H1 (cell line): ENCODE measurements around the gene SPATA21. TPM values are rescaled to one million over a fixed set of nuclear protein-coding genes. Genes with fewer than 3 reads are reported as not detected.

Experiments
- CTCF ChIA-PET: fragments of 300-600 bp; sonication (Branson Sonifier 250); formaldehyde crosslinking; loops from one replicate; lab custom pipeline; 2021; ENCODE audit not compliant: partially characterized antibody; lab: Charles Lee
- POLR2A ChIA-PET: fragments of 300-600 bp; sonication (Branson Sonifier 250); formaldehyde crosslinking; loops from one replicate; lab custom pipeline; 2021; ENCODE audit warnings: inconsistent platforms; ENCODE audit not compliant: partially characterized antibody; lab: Charles Lee
- DNase-seq, 2 experiments: peaks; one replicate each; pipeline versions ENCODE4 v3.0.0 to v3.0.0-alpha.2; 2010 to 2022; ENCODE audit warnings: low spot score in 2 of 2, low read depth in 1 of 2, mixed read lengths in 1 of 2
- FAIRE-seq: peaks from 2 replicates; lab custom pipeline; 2011; peaks lifted over from hg19 to GRCh38; lab: Jason Lieb, UNC
- H2AFZ ChIP-seq: 2 replicates; pipeline ENCODE4 v1.8.1; 2012; ENCODE audit warnings: low read length, inconsistent platforms
- H2AK5ac ChIP-seq: 2 replicates; pipeline ENCODE4 v1.6.1; 2013; ENCODE audit warnings: low read depth, low read length
- H2BK120ac ChIP-seq: replicated peaks from 2 replicates; pipeline ENCODE3; 2013; ENCODE audit warnings: low read depth, low read length, inconsistent platforms
- H2BK12ac ChIP-seq: 2 replicates; pipeline ENCODE4 v1.6.1; 2013; ENCODE audit warnings: low read depth, low read length
- H2BK15ac ChIP-seq: 2 replicates; pipeline ENCODE4 v1.6.1; 2013; ENCODE audit warnings: low read length
- H2BK20ac ChIP-seq: 2 replicates; pipeline ENCODE4 v1.6.1; 2013; ENCODE audit warnings: low read length
- H2BK5ac ChIP-seq: 2 replicates; pipeline ENCODE4 v1.6.1; 2013; ENCODE audit warnings: low read depth, low read length
- H3K14ac ChIP-seq: 2 replicates; pipeline ENCODE4 v1.6.1; 2013; ENCODE audit warnings: inconsistent platforms; ENCODE audit not compliant: insufficient read length
- H3K18ac ChIP-seq: 2 replicates; pipeline ENCODE4 v1.6.1; 2013; ENCODE audit warnings: low read length; ENCODE audit errors: extremely low read depth
- H3K23ac ChIP-seq: 2 replicates; pipeline ENCODE4 v1.6.1; 2013; ENCODE audit warnings: inconsistent platforms; ENCODE audit not compliant: insufficient read length
- H3K23me2 ChIP-seq: 2 replicates; pipeline ENCODE4 v1.6.1; 2013; ENCODE audit warnings: low read depth, low read length
- H3K27ac ChIP-seq: 2 replicates; pipeline ENCODE4 v1.6.1; 2011; ENCODE audit warnings: low read depth, low read length, inconsistent platforms
- H3K27me3 ChIP-seq, 4 experiments: replicated peaks in 1 of 4; 1 replicate in 1 of 4; 2 replicates in 3 of 4; pipeline versions ENCODE4 v1.6.1 to v1.8.1; 2011 to 2013; ENCODE audit warnings: low read length in 3 of 4, mild to moderate bottlenecking in 3 of 4, inconsistent platforms in 2 of 4, mixed read lengths in 2 of 4, moderate library complexity in 1 of 4; ENCODE audit not compliant: control insufficient read depth in 3 of 4, insufficient read depth in 3 of 4; ENCODE audit errors: extremely low read depth in 1 of 4
- H3K36me3 ChIP-seq, 4 experiments: 2 replicates each; pipeline versions ENCODE4 v1.6.1 to v1.8.1; 2011 to 2013; ENCODE audit warnings: mild to moderate bottlenecking in 4 of 4, low read length in 3 of 4, moderate library complexity in 2 of 4, control low read depth in 1 of 4, inconsistent platforms in 1 of 4; ENCODE audit not compliant: insufficient read depth in 4 of 4, control insufficient read depth in 2 of 4
- H3K4ac ChIP-seq: replicated peaks from 2 replicates; pipeline ENCODE3; 2013; ENCODE audit warnings: low read length, low read depth, mixed read lengths, inconsistent platforms; ENCODE audit not compliant: insufficient read length
- H3K4me1 ChIP-seq, 4 experiments: replicated peaks in 1 of 4; 1 replicate in 1 of 4; 2 replicates in 3 of 4; pipeline versions ENCODE4 v1.6.1 to v1.8.1; 2011 to 2013; ENCODE audit warnings: low read length in 3 of 4, inconsistent platforms in 2 of 4, mixed read lengths in 1 of 4; ENCODE audit not compliant: insufficient read depth in 4 of 4, control insufficient read depth in 3 of 4
- H3K4me2 ChIP-seq, 2 experiments: 2 replicates each; pipeline versions ENCODE4 v1.6.1 to v1.8.1; 2011 to 2013; ENCODE audit warnings: low read depth in 2 of 2, low read length in 2 of 2, control low read depth in 1 of 2, inconsistent platforms in 1 of 2, mild to moderate bottlenecking in 1 of 2; ENCODE audit not compliant: insufficient read depth in 1 of 2
- H3K4me3 ChIP-seq, 4 experiments: fragments of 200-600, 300-600 bp in 1 of 4; sonication (generic), shearing (Covaris generic), sonication (Bioruptor Twin) in 1 of 4; 2 replicates each; pipeline versions ENCODE4 v1.5.1 to v1.8.1; 2011 to 2016; ENCODE audit warnings: low read length in 4 of 4, low read depth in 3 of 4, control low read depth in 2 of 4, inconsistent platforms in 2 of 4, mild to moderate bottlenecking in 2 of 4, mixed read lengths in 1 of 4, moderate library complexity in 1 of 4; ENCODE audit not compliant: insufficient read depth in 2 of 4; ENCODE audit errors: extremely low read depth in 1 of 4
- H3K56ac ChIP-seq: replicated peaks from 2 replicates; pipeline ENCODE3; 2013; ENCODE audit warnings: low read depth, mild to moderate bottlenecking, mixed read lengths, low read length, inconsistent platforms; ENCODE audit not compliant: insufficient read length
- H3K79me1 ChIP-seq: 2 replicates; pipeline ENCODE4 v1.6.1; 2013; ENCODE audit warnings: low read depth, low read length, control low read depth
- H3K79me2 ChIP-seq, 2 experiments: 2 replicates each; pipeline versions ENCODE4 v1.6.1 to v1.8.1; 2012 to 2013; ENCODE audit warnings: low read length in 2 of 2, mild to moderate bottlenecking in 2 of 2, inconsistent platforms in 1 of 2; ENCODE audit not compliant: insufficient read depth in 2 of 2, control insufficient read depth in 1 of 2
- H3K9ac ChIP-seq, 4 experiments: replicated peaks in 1 of 4; 1 replicate in 1 of 4; 2 replicates in 3 of 4; pipeline versions ENCODE4 v1.6.1 to v1.8.1; 2011 to 2013; ENCODE audit warnings: low read depth in 3 of 4, low read length in 3 of 4, control low read depth in 2 of 4, mild to moderate bottlenecking in 2 of 4, moderate library complexity in 2 of 4, inconsistent platforms in 1 of 4; ENCODE audit errors: extremely low read depth in 1 of 4
- H3K9me3 ChIP-seq, 2 experiments: 2 replicates each; pipeline versions ENCODE4 v1.6.1 to v1.8.1; 2012 to 2013; ENCODE audit warnings: mild to moderate bottlenecking in 2 of 2, moderate library complexity in 2 of 2, control low read depth in 1 of 2, inconsistent platforms in 1 of 2, low read depth in 1 of 2, low read length in 1 of 2, mixed read lengths in 1 of 2; ENCODE audit not compliant: insufficient read depth in 2 of 2
- H4K20me1 ChIP-seq, 2 experiments: replicated peaks in 1 of 2; 2 replicates each; pipeline versions ENCODE3 to v1.8.1; 2011 to 2013; ENCODE audit warnings: inconsistent platforms in 2 of 2, low read length in 2 of 2, mild to moderate bottlenecking in 1 of 2; ENCODE audit not compliant: insufficient read depth in 2 of 2, control insufficient read depth in 1 of 2
- H4K5ac ChIP-seq: 2 replicates; pipeline ENCODE4 v1.6.1; 2013; ENCODE audit warnings: low read length, low read depth, mixed read lengths, inconsistent platforms; ENCODE audit not compliant: insufficient read length
- H4K8ac ChIP-seq: 2 replicates; pipeline ENCODE4 v1.8.0; 2013; ENCODE audit warnings: mild to moderate bottlenecking, moderate library complexity, low read length, inconsistent platforms; ENCODE audit not compliant: insufficient read depth; ENCODE audit errors: extremely low read depth
- H4K91ac ChIP-seq: replicated peaks from 2 replicates; pipeline ENCODE3; 2013; ENCODE audit warnings: low read length, mixed read lengths, inconsistent platforms; ENCODE audit not compliant: insufficient read length
- CTBP2 ChIP-seq: IDR thresholded peaks from 2 replicates; pipeline ENCODE4 v1.7.0; 2011; ENCODE audit warnings: borderline replicate concordance, mild to moderate bottlenecking, moderate library complexity, mixed read lengths, low read length; ENCODE audit not compliant: insufficient read depth, insufficient read length
- NANOG ChIP-seq: IDR thresholded peaks from 2 replicates; pipeline ENCODE4 v1.6.1; 2011; ENCODE audit warnings: low read length, low read depth, mild to moderate bottlenecking, inconsistent platforms; ENCODE audit not compliant: insufficient read depth, poor library complexity, severe bottlenecking
- RBBP5 ChIP-seq: IDR thresholded peaks from 2 replicates; pipeline ENCODE4 v1.7.1; 2012; ENCODE audit warnings: low read depth, mild to moderate bottlenecking, inconsistent platforms, low read length, moderate library complexity, borderline replicate concordance
- WGBS, 2 experiments: shearing (Covaris generic) in 1 of 2; methylation state at CpG; one replicate each; pipeline versions ENCODE4 v1.1.6 to v1.1.7; 2013 to 2015; ENCODE audit warnings: low lambda C conversion rate in 2 of 2, mixed read lengths in 2 of 2, inconsistent platforms in 1 of 2, low coverage in 1 of 2, missing lambda C conversion rate in 1 of 2; ENCODE audit not compliant: insufficient replicate concordance in 2 of 2, insufficient coverage in 1 of 2, insufficient read length in 1 of 2; ENCODE audit errors: extremely low coverage in 1 of 2, missing lambda C conversion rate in 1 of 2; 5-methylcytosine and 5-hydroxymethylcytosine counted together
- polyA plus RNA-seq, 7 experiments: library from polyadenylated mRNA; depleted of rRNA in 3 of 7; stranded (reverse) in 5 of 7; unstranded in 2 of 7; fragments of >200 nt in 5 of 7; fragments of 200-250 nt in 2 of 7; gene quantifications; 1 replicate in 5 of 7; 2 replicates in 1 of 7; 4 replicates in 1 of 7; pipeline versions ENCODE4 v1.2.1 to v1.2.3, GENCODE V29; 2011 to 2013; ENCODE audit warnings: missing spikeins in 2 of 7, mixed read lengths in 2 of 7
- total RNA-seq: library from RNA; stranded (reverse); fragmentation: NEBNext Ultra II Directional; extraction: Animal tissue kit (Norgen Biotek cat#: 25700); gene quantifications from 2 replicates; pipeline ENCODE4 v1.2.1, GENCODE V29; 2021

The SPATA21 gene
- total and polyA plus RNA-seq, 2 of the 8 experiments (the other 6 are each of a cell fraction or from before 2014, with no cell fraction given): not detected

GRCh38 chr1:16442265-16442664, 5.0 kb upstream of the SPATA21 start:
- Histone ChIP-seq H3K14ac (no peak overlapping the region), H3K36me3 (peaks cover 0 to 12% (median 2%) of the 10 kb centered on the region in 4 experiments; a peak in 5 of 8 replicates), H3K23ac (no peak overlapping the region), H4K5ac (no peak overlapping the region), H2BK12ac (no peak overlapping the region), H3K23me2 (peaks cover 4% of the 10 kb centered on the region; the same call in 1 of the 2 replicates), H3K27ac (no peak overlapping the region), H3K4ac (no peak overlapping the region), H3K27me3 (peaks cover 0 to 4% (median 3%) of the 10 kb centered on the region in 4 experiments; a peak in 1 of 7 replicates), H3K79me1 (no peaks in the 10 kb centered on the region; the same call in 1 of the 2 replicates), H4K20me1 (peaks cover 11 to 20% of the 10 kb centered on the region in 2 experiments), H3K18ac (no peak overlapping the region), H2BK120ac (no peak overlapping the region), H2BK20ac (no peak overlapping the region), H3K4me2 (no peak overlapping the region; a peak in 1 of 4 replicates), H4K8ac (no peak overlapping the region), H3K56ac (no peak overlapping the region), H3K79me2 (no peaks in the 10 kb centered on the region; a peak in 1 of 4 replicates), H2BK15ac (no peak overlapping the region), H2AFZ (no peak overlapping the region), H4K91ac (no peak overlapping the region), H3K4me1 (peaks cover 0 to 2% (median 0%) of the 10 kb centered on the region in 4 experiments; a peak in 3 of 7 replicates), H3K9me3 (no peaks in the 10 kb centered on the region), H2AK5ac (no peak overlapping the region), H3K4me3 (no peak overlapping the region), H2BK5ac (no peak overlapping the region), H3K9ac (no peak overlapping the region)
- no peak for FAIRE-seq
- CTCF ChIA-PET: interaction anchor here (0.6 to 2.9 kb wide), 3 partner anchors 12 to 272 kb away, joined by 3 to 11 read pairs (median 3); no protein-coding TSS in a partner anchor
- WGBS, 2 experiments: 95% methylated on average over 7 of the region's 7 CpGs; no CpG with 5 or more reads in 1 of the 2 experiments
- POLR2A ChIA-PET: interaction anchor here (0.6 to 1.1 kb wide), 2 partner anchors 11 to 107 kb away, joined by 3 read pairs; no protein-coding TSS in a partner anchor
- no peak for TF ChIP-seq NANOG
- no peak for TF ChIP-seq RBBP5
- no peak for TF ChIP-seq CTBP2
- no peak for DNase-seq
